ENCODE data around the gene ZNF474.

GRCh38 chr5:122173474-122174415 lies 44.4 kb downstream of the ZNF474 start:
- TF ChIP-seq SPI1 (IDR thresholded peaks at IDR 0.05; ENCODE audit: borderline replicate concordance, low read depth) (peak; percentile 5; the same call in 1 of the 2 replicates), CTCF (IDR thresholded peaks at IDR 0.05; ENCODE audit: insufficient read depth, low read length) (no peak), POLR2AphosphoS5 (IDR thresholded peaks at IDR 0.05; ENCODE audit: low read depth) (no peak), REST (IDR thresholded peaks at IDR 0.05; ENCODE audit: insufficient replicate concordance, low read depth) (no peak)
